Measurements from ENCODE around the gene KCNIP1.

- TF ChIP-seq, protein P1, sequence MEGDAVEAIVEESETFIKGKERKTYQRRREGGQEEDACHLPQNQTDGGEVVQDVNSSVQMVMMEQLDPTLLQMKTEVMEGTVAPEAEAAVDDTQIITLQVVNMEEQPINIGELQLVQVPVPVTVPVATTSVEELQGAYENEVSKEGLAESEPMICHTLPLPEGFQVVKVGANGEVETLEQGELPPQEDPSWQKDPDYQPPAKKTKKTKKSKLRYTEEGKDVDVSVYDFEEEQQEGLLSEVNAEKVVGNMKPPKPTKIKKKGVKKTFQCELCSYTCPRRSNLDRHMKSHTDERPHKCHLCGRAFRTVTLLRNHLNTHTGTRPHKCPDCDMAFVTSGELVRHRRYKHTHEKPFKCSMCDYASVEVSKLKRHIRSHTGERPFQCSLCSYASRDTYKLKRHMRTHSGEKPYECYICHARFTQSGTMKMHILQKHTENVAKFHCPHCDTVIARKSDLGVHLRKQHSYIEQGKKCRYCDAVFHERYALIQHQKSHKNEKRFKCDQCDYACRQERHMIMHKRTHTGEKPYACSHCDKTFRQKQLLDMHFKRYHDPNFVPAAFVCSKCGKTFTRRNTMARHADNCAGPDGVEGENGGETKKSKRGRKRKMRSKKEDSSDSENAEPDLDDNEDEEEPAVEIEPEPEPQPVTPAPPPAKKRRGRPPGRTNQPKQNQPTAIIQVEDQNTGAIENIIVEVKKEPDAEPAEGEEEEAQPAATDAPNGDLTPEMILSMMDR (IDR thresholded peaks at IDR 0.05), result no peak
- no peak for TF ChIP-seq POLR2AphosphoS5 (IDR thresholded peaks at IDR 0.05)
Observed at GRCh38 chr5:170464280-170465127, 39.3 kb upstream of the KCNIP1 start.

All from gastroesophageal sphincter (tissue), 3 donors.